Measurements from ENCODE around the gene RUFY1.
"Not testable (repeated sequence)": the region's sequence is repeated elsewhere in the genome, so short reads cannot be mapped to it uniquely, and the experiment has no call there.

Gene RUFY1

GRCh38 chr5:179623906-179624741 is 73.8 kb downstream of the RUFY1 start:
- peak overlapping the region; percentile 92 for H2AK5ac ChIP-seq (ENCODE audit: low read length, severe bottlenecking)
- WGBS, result 24% methylated on average over 66 of the region's 68 CpGs

GRCh38 chr5:179624841-179625271 is 74.5 kb downstream of the RUFY1 start:
- H3K4ac ChIP-seq (ENCODE audit: low read depth in 1 of 2, low read length in 2 of 2), result peak overlapping the region; percentile 47 to 49
- peak overlapping the region in 1 of 2 experiments; percentile 71 for H2BK12ac ChIP-seq (ENCODE audit: low read length in 2 of 2)
- H3K4me2 ChIP-seq (ENCODE audit: low read length, poor library complexity, severe bottlenecking), result peak overlapping the region; percentile 81
- peak overlapping the region; percentile 33 for H2BK15ac ChIP-seq (ENCODE audit: low read depth, poor library complexity, severe bottlenecking)
- peak overlapping the region; percentile 99 for H4K8ac ChIP-seq (ENCODE audit: low read length)
- H2BK5ac ChIP-seq (ENCODE audit: low read depth, low read length, poor library complexity, severe bottlenecking), result no peak overlapping the region
- peak overlapping the region; percentile 13 for H3K27ac ChIP-seq (ENCODE audit: low read length, poor library complexity, severe bottlenecking)
- no peaks in the 10 kb centered on the region for H3K9me3 ChIP-seq (ENCODE audit: control insufficient read depth, low read length)
- peaks cover 1% of the 10 kb centered on the region for H3K79me1 ChIP-seq (replicated peaks; ENCODE audit: low read length, poor library complexity, severe bottlenecking)
- 93% methylated on average over 9 of the region's 9 CpGs for WGBS
- peak overlapping the region; percentile 100 for H3K9ac ChIP-seq (ENCODE audit: low read length)
- DNase-seq, result no peak
- no peak overlapping the region for H3K14ac ChIP-seq (ENCODE audit: low read length in 2 of 2)
- H3K18ac ChIP-seq (ENCODE audit: low read depth in 1 of 2, low read length in 2 of 2), result no peak overlapping the region
- peak overlapping the region in 1 of 2 experiments; percentile 99 for H3K4me3 ChIP-seq (ENCODE audit: insufficient read depth in 1 of 2, low read depth in 1 of 2, low read length in 2 of 2)
- no peaks in the 10 kb centered on the region for H3K27me3 ChIP-seq (ENCODE audit: control insufficient read depth in 1 of 2, insufficient read depth in 1 of 2, low read length in 2 of 2)
- peak overlapping the region in 1 of 2 experiments; percentile 6 for H3K23ac ChIP-seq (ENCODE audit: low read length in 2 of 2)
- peaks cover 3 to 27% of the 10 kb centered on the region in 2 experiments for H3K36me3 ChIP-seq (ENCODE audit: control insufficient read depth in 1 of 2, insufficient read depth in 2 of 2, low read depth in 1 of 2, low read length in 2 of 2)
- peak overlapping the region; percentile 5 for H2AK5ac ChIP-seq (ENCODE audit: low read length, severe bottlenecking)
- no peak overlapping the region for H2AFZ ChIP-seq (ENCODE audit: low read depth, low read length)
- H4K91ac ChIP-seq (ENCODE audit: low read length), result peak overlapping the region; percentile 98
- peaks cover 15% of the 10 kb centered on the region for H3K4me1 ChIP-seq (ENCODE audit: control insufficient read depth, insufficient read depth, low read depth, low read length)
- no peak overlapping the region for H2BK120ac ChIP-seq (ENCODE audit: low read depth, low read length)

More at GRCh38 chr5:179623906-179624741, 73.8 kb downstream of the RUFY1 start:
- Histone ChIP-seq H3K79me1 (replicated peaks; ENCODE audit: low read length, poor library complexity, severe bottlenecking) (peaks cover 1% of the 10 kb centered on the region), H3K14ac (ENCODE audit: low read length in 2 of 2) (peak overlapping the region in 1 of 2 experiments; percentile 22), H3K36me3 (ENCODE audit: control insufficient read depth in 1 of 2, insufficient read depth in 2 of 2, low read depth in 1 of 2, low read length in 2 of 2) (peaks cover 3 to 34% of the 10 kb centered on the region in 2 experiments), H3K4ac (ENCODE audit: low read depth in 1 of 2, low read length in 2 of 2) (peak overlapping the region; percentile 49 to 89), H2BK12ac (ENCODE audit: low read length in 2 of 2) (peak overlapping the region; percentile 1 to 11), H2AFZ (ENCODE audit: low read depth, low read length) (peak overlapping the region; percentile 87), H3K4me2 (ENCODE audit: low read length, poor library complexity, severe bottlenecking) (peak overlapping the region; percentile 81), H2BK5ac (ENCODE audit: low read depth, low read length, poor library complexity, severe bottlenecking) (peak overlapping the region; percentile 87), H3K4me3 (ENCODE audit: insufficient read depth in 1 of 2, low read depth in 1 of 2, low read length in 2 of 2) (peak overlapping the region; percentile 62 to 99), H2BK120ac (ENCODE audit: low read depth, low read length) (peak overlapping the region; percentile 94), H3K4me1 (ENCODE audit: control insufficient read depth, insufficient read depth, low read depth, low read length) (peaks cover 15% of the 10 kb centered on the region), H3K9me3 (ENCODE audit: control insufficient read depth, low read length) (no peaks in the 10 kb centered on the region), H2BK15ac (ENCODE audit: low read depth, poor library complexity, severe bottlenecking) (peak overlapping the region; percentile 82), H3K18ac (ENCODE audit: low read depth in 1 of 2, low read length in 2 of 2) (peak overlapping the region; percentile 93 to 98), H3K27ac (ENCODE audit: low read length, poor library complexity, severe bottlenecking) (peak overlapping the region; percentile 93), H4K8ac (ENCODE audit: low read length) (peak overlapping the region; percentile 99), H3K23ac (ENCODE audit: low read length in 2 of 2) (peak overlapping the region in 1 of 2 experiments; percentile 6), H4K91ac (ENCODE audit: low read length) (peak overlapping the region; percentile 98), H3K27me3 (ENCODE audit: control insufficient read depth in 1 of 2, insufficient read depth in 1 of 2, low read length in 2 of 2) (no peaks in the 10 kb centered on the region), H3K9ac (ENCODE audit: low read length) (peak overlapping the region; percentile 100)
- DNase-seq, result peak; percentile 81

- Histone ChIP-seq H3K9ac (ENCODE audit: low read length) (peak overlapping the region; percentile 63), H3K23ac (ENCODE audit: low read length in 2 of 2) (peak overlapping the region in 1 of 2 experiments; percentile 52), H3K4me3 (ENCODE audit: insufficient read depth in 1 of 2, low read depth in 1 of 2, low read length in 2 of 2) (peak overlapping the region in 1 of 2 experiments; percentile 71)
- H3K4ac ChIP-seq (ENCODE audit: low read depth in 1 of 2, low read length in 2 of 2); DNase-seq; H2BK5ac ChIP-seq (ENCODE audit: low read depth, low read length, poor library complexity, severe bottlenecking); H2BK120ac ChIP-seq (ENCODE audit: low read depth, low read length); H3K4me2 ChIP-seq (ENCODE audit: low read length, poor library complexity, severe bottlenecking); H4K8ac ChIP-seq (ENCODE audit: low read length); H2BK15ac ChIP-seq (ENCODE audit: low read depth, poor library complexity, severe bottlenecking); H3K36me3 ChIP-seq (ENCODE audit: control insufficient read depth in 1 of 2, insufficient read depth in 2 of 2, low read depth in 1 of 2, low read length in 2 of 2); H3K79me1 ChIP-seq (replicated peaks; ENCODE audit: low read length, poor library complexity, severe bottlenecking); H4K91ac ChIP-seq (ENCODE audit: low read length); H2BK12ac ChIP-seq (ENCODE audit: low read length in 2 of 2); H2AFZ ChIP-seq (ENCODE audit: low read depth, low read length); H3K9me3 ChIP-seq (ENCODE audit: control insufficient read depth, low read length); H3K27me3 ChIP-seq (ENCODE audit: control insufficient read depth in 1 of 2, insufficient read depth in 1 of 2, low read length in 2 of 2); H2AK5ac ChIP-seq (ENCODE audit: low read length, severe bottlenecking); H3K14ac ChIP-seq (ENCODE audit: low read length in 2 of 2); H3K18ac ChIP-seq (ENCODE audit: low read depth in 1 of 2, low read length in 2 of 2); H3K27ac ChIP-seq (ENCODE audit: low read length, poor library complexity, severe bottlenecking); H3K4me1 ChIP-seq (ENCODE audit: control insufficient read depth, insufficient read depth, low read depth, low read length): not testable (repeated sequence)
- 93% methylated on average over 13 of the region's 38 CpGs for WGBS
Measured at GRCh38 chr5:179633501-179634369, 83.4 kb downstream of the RUFY1 start.
